IPS-NIHi7 (cell line): ENCODE data around the gene ODAM.
A peak's percentile ranks its signal among the peaks of the same experiment; 100 is the strongest.
"Not testable (repeated sequence)": the region's sequence is repeated elsewhere in the genome, so short reads cannot be mapped to it uniquely, and the experiment has no call there.

Experiments used
- DNase-seq: peaks from one replicate; pipeline ENCODE4 v3.0.0; 2012; ENCODE audit warnings: mixed read lengths; ENCODE audit errors: extremely low spot score

Gene ODAM

DNA sequence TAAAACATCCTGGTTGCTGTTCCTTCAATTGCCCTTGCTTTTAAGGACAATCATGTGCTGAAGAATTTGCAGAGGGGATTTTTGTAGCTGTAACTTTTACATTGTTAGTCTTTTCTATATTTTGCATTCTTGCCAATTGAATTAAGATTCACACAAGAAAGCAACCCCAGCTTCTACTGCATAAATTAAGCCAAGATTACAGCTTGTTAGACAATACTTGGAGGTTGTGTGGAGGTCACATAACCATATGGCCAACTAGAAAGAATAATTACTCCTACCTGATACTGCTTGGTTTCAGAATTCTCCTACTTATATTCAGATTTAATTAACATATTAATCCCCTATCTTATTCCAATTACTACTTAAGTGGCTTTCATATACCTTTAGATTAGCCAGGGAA, 26.3 kb downstream of the ODAM start:
- DNase-seq: not testable (repeated sequence)

DNA sequence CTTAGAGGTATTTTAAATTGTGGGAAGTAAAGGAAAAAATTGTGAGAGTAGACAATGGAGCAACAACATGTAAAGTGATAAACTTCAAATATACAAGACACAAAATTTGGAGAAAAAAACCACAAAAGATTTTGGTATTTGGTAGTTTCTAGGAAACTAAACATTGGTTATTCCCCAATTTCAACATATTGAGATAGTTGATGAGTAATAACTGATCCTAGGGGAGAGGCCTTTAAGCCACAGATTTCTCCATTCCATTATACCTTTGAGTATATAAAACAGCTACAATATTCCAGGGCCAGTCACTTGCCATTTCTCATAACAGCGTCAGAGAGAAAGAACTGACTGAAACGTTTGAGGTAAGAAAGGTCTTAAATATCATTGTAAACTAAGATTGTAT, 30.3 kb downstream of the ODAM start, which contains the start of gene FDCSP:
Gene FDCSP, plus strand, starts transcription at position 301 of the 400 bp plus-strand sequence. CDS start 5,071 bp downstream, outside the sequence.
- DNase-seq: no peak

DNA sequence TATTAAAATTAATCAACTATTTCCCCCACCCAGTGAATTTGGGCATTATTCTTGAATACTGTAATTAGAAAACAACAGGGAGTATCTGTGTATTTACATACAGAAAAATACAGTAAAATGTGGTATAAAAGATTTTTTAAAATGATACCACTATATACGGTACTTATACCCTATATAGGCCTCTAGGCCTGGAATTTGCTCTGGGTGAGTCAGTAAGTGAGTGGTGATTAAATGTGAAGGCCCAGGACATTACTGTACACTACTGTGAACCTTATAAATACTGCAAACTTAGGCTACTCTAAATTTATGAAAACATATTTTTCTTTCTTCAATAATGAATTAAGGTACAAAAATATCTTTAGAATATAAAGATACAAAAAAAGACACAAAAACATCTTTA, 40.6 kb downstream of the ODAM start:
- no peak for DNase-seq

DNA sequence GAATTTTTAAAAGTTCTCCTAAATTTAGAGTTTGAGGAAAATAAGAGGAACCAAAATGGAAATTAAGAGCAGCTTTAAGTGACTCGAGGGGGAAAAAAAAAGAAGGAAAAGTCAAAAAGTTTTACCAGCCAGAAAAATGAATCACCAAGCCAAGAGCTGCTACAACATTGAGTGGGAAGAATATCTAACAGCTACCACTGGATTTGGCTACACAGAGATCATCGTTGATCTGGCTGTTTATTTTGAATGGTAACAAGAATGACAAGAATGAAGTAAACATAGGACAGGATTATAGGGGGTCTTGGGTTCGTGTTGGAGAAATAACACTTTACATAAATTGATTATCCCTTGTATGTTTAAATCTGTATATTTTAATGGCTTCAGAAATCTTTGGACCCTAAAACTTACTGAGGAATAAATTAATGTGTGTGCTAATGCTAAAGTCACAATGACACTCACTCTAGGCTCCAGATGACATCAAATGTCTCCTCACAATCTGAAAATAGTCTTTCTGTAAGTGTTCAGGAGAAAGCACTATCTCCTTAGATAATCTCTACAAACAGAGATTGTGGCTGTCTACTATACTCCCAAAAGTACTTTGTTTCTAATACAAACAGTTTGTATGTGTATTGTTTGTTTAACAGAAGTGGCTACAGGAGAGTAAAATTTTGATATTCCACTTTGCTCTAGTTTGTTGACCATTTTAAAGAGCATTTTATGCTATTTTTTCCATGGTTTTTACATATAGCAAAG, 43.8 kb downstream of the ODAM start:
- no peak for DNase-seq

DNA sequence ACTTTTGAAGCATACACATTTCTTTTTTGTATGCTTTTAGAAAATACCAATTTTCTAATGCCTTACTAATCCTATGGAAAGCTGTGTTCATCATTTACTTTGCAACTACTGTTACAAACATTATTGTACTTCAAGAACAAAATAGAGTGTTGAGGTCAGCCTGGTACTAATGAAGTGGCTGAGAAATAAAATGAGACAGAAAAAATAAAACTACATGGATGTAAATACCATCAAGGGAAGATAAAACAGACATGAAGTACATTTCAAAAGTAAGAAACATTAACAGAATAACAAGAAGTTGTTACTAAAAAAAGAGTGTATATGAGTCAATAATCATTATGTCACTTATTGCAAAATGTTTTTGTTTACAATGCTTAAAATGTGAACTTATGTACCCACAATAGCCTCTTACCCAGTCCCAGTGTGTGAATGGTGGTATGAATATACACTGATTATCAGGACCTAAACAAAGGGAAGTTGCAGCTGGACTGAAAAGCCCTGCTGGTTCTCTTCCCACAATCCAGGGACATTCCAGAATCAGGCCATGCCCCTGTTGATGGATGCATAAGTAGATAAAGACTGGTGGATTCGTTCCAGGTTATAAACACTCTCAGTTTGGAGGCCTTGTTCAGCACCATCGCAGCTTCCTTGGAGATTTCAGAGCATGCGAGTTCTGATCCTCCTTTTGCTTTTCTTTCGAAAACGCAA, 44.5 kb downstream of the ODAM start:
- peak; percentile 8 for DNase-seq

DNA sequence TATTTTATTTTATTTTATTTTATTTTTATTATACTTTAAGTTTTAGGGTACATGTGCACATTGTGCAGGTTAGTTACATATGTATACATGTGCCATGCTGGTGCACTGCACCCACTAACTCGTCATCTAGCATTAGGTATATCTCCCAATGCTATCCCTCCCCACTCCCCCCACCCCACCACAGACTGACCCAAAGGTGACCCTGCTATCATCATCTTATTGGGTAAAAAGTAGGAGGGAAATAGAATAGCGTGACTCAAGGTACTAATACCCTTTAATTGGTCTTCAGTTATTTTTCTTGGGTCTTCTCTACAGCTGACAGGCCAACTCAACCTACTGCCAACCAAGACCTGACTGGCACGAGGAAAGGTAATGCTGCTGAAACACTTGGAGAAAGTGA, 46.8 kb downstream of the ODAM start, which contains the start of gene CSN3:
Gene CSN3, plus strand, starts transcription at position 301 of the 400 bp plus-strand sequence. CDS start 2,223 bp downstream, outside the sequence.
- DNase-seq: not testable (repeated sequence)

DNA sequence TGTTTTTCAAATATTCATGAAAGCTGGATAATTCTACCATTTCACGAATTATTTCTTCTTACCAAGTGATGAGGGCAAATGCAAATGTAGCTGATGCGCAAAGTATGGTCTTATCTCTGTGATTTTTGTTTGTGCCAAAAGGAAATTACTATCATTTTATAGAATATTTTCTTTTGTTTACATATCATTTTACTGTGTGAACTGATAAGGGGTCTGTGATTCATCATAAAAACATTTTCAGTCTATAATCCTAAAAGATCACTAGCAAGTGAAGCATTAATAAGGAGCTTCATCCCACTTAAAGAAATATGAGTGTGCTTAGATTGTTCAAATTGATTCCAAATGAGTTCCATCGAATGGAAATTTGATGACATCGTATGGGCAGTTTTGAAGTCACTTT, 47.6 kb downstream of the ODAM start:
- no peak for DNase-seq

DNA sequence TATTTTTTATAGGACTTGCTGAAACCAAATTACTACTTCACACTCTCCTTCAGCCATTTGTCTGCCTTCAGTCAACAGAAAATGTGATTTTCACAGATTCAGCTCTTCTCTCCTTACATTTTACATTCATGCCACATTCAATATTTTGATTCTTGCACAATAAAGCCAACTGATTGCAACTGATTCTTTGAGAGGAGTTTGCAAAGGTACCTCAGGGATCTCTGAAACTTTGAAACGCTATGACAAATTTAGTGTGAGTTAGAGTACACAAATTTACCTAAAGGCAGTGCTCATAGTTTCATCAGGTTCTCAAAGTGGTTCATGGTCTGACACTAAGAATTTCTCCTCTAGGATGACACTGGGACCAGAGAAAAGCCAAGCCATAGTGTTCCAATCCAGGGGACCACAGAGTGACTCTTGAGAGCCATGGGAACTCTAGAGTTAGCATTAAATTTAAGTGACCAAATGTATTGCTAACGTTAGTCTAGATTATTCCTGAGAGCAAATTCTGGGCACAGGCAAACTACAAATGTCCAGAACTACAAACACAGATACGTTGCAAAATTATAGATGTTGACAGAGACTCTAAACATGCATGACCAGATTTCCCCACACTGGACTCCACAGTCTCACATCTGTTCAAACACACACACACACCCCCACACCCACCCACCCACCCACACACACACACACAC, 55.9 kb downstream of the ODAM start:
- DNase-seq: no peak

DNA sequence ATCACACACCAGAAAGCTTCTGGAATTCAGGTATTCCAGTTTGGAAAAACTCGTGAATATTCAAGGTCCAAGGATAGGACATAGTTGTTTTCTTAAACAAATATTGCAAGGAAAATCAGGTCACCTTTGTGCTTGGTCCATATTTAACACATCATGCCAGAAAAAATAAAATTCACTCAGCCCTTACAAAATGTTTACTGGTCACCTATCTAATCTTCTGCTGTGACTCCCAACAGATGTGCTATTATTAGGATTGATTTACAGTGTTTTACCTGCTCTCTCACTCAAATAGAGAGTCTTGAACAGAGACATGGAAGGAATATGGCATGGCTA, 56.4 kb downstream of the ODAM start:
- no peak for DNase-seq
